ENCODE data around the gene ADRA2B. TPM values are rescaled to one million over a fixed set of nuclear protein-coding genes. Genes with fewer than 3 reads are reported as not detected.
A peak's percentile ranks its signal among the peaks of the same experiment; 100 is the strongest.

ADRA2B gene
- total and polyA plus RNA-seq, 9 donors, result 0.48 to 1.8 (median 1.0) TPM

DNA sequence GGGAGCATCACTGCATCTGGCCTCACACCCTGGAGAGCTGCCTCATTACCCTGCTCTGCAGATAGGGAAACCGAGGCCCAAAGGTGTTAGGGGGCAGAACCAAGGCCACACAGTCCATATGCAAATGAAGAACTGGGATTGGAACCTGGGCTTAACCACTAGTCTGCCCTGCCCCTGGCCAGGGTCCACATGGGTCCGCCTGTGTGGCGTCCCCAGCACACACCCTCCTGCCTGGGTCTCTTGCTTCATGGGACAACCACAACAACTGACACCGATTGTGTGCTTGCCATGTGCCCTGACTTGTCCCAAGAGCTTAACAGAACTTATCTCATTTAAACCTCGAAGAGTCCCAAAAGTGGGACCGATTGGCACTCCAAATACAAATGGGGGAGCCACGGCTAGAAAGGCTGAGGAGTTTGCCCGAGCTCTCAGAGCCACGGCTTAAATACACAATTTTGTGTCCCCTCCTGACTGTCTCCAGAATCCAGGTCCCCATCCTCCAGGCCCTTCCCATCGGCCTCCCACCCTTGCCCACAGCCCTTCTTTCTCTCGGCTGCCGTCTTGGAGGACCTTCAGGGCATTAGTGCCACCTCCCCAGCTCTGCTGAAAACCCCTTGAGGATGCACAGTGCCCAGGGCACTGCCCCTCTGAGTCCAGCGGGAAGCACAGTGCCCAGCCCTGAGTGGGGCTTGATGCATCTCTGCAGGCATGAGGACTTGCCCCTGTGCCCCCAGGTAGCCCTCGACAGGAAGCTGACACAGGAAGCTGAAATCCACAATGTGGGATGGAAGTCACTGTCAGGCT is 34.6 kb upstream of the ADRA2B start:
- Histone ChIP-seq H3K27me3 (no peaks in the 10 kb centered on the region), H3K4me1 (ENCODE audit: insufficient read depth) (no peaks in the 10 kb centered on the region), H3K27ac (no peak overlapping the region), H3K4me3 (no peak overlapping the region), H3K9me3 (no peaks in the 10 kb centered on the region), H3K36me3 (no peaks in the 10 kb centered on the region)
- intact Hi-C loops (cut with DNase I), result no loop called here
- DNase-seq, result no peak
- TF ChIP-seq POLR2A (IDR thresholded peaks at IDR 0.05) (no peak), EP300 (IDR thresholded peaks at IDR 0.05) (no peak)
- TF ChIP-seq, protein P1, sequence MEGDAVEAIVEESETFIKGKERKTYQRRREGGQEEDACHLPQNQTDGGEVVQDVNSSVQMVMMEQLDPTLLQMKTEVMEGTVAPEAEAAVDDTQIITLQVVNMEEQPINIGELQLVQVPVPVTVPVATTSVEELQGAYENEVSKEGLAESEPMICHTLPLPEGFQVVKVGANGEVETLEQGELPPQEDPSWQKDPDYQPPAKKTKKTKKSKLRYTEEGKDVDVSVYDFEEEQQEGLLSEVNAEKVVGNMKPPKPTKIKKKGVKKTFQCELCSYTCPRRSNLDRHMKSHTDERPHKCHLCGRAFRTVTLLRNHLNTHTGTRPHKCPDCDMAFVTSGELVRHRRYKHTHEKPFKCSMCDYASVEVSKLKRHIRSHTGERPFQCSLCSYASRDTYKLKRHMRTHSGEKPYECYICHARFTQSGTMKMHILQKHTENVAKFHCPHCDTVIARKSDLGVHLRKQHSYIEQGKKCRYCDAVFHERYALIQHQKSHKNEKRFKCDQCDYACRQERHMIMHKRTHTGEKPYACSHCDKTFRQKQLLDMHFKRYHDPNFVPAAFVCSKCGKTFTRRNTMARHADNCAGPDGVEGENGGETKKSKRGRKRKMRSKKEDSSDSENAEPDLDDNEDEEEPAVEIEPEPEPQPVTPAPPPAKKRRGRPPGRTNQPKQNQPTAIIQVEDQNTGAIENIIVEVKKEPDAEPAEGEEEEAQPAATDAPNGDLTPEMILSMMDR (IDR thresholded peaks at IDR 0.05), result no peak
- 91 to 94% (median 92%) methylated on average over 13 to 14 of the region's 14 CpGs for WGBS, 3 donors

- Histone ChIP-seq H3K4me3 (no peak overlapping the region), H3K27ac (no peak overlapping the region), H3K4me1 (ENCODE audit: insufficient read depth) (no peaks in the 10 kb centered on the region), H3K9me3 (no peaks in the 10 kb centered on the region), H3K36me3 (no peaks in the 10 kb centered on the region), H3K27me3 (no peaks in the 10 kb centered on the region)
- DNase-seq, result no peak
- TF ChIP-seq, protein P1 (IDR thresholded peaks at IDR 0.05), result no peak
- no peak for TF ChIP-seq POLR2A (IDR thresholded peaks at IDR 0.05)
- no peak for TF ChIP-seq EP300 (IDR thresholded peaks at IDR 0.05)
- WGBS, 3 donors, result 88 to 93% (median 92%) methylated on average over 6 of the region's 6 CpGs
- intact Hi-C loops (cut with DNase I), result no loop called here
Measured at GRCh38 chr2:96150007-96150640, 33.8 kb upstream of the ADRA2B start.

DNA sequence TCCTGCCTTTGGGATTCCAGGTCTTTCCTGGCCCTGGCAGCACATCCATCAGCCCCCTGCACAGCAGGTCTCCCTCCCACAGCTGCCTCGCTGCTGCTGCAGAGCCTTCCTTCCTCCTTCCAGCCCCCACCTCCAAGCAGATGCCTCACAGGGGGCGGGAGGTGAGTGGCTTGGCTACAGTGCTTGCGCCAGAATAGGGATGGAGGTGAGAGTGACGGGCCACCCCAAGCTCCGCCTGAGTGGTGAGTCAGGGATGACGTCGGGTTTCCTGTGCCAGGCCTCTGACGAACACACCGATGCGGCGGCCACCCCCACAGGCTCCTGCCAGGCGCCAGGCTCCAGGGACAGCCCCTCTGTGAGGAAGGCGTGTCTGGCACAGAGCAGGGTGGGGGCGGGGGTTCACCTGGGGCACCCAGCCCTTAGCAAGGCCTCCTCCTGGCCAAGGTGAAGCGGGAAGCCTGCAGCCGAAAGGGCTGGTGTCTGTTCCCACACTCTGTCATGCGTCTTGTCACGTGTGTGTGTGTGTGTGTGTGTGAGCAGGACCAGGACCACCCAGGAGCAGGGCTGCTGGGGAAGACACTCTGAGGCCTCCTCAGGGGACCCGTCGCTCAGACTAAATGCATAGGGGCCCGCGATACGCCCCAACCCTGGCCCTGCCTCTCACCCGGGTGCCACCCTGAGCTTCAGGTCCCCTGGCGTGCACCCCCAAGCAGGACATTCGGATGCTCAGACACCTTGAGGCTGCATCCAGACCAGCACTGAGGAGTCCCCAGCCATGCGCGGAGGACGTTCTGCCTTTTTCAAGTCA is 32.2 kb upstream of the ADRA2B start:
- peaks cover 6% of the 10 kb centered on the region for H3K4me1 ChIP-seq (ENCODE audit: insufficient read depth)
- TF ChIP-seq, protein P1 (IDR thresholded peaks at IDR 0.05), result no peak
- TF ChIP-seq EP300 (IDR thresholded peaks at IDR 0.05), result no peak
- no peak for TF ChIP-seq POLR2A (IDR thresholded peaks at IDR 0.05)
- no peaks in the 10 kb centered on the region for H3K9me3 ChIP-seq
- H3K27ac ChIP-seq, result no peak overlapping the region
- intact Hi-C loops (cut with DNase I), result loop anchor here in 2 of 4 donors (5.0 to 10.0 kb wide), 2 partner anchors 109 to 116 kb away; partner anchors contain the start of genes CIAO1 (in 1 of the 2) and TMEM127 (in 1 of the 2)
- 63 to 65% (median 64%) methylated on average over 23 to 29 of the region's 29 CpGs for WGBS, 3 donors
- no peak overlapping the region for H3K4me3 ChIP-seq
- no peaks in the 10 kb centered on the region for H3K27me3 ChIP-seq
- no peaks in the 10 kb centered on the region for H3K36me3 ChIP-seq
- peak; percentile 53 to 74 (median 60) for DNase-seq

DNA sequence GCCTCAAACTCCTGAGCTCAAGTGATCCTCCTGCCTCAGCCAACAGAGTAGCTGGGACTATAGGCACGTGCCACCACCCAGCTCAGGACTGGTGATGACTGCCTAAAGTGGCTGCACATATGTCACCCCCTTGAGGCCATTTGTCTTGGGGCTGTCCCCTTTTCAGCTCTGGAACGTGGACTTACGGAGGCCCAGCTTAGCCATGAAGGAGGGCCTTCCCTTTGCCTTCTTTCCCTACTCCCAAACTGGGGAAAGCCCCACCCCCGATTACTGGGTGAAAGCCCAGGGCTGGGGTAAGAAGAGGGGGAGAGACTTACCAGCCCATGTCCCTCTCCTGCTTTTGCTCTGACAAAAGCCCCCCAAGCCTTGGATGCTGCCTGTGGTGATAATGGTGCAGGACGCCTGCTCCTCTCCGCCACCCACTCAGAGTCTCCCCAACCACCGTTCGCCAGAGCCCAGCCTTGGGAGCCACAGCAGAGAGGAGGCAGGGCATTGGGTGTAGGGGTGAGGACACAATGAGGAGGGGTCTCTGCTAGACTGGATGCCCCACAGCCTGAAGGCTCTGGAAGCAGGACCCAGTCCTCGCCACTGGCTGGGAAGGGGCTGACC is 31.3 kb upstream of the ADRA2B start:
- Histone ChIP-seq H3K27me3 (no peaks in the 10 kb centered on the region), H3K4me3 (no peak overlapping the region), H3K4me1 (ENCODE audit: insufficient read depth) (peaks cover 6% of the 10 kb centered on the region), H3K27ac (no peak overlapping the region), H3K36me3 (no peaks in the 10 kb centered on the region), H3K9me3 (no peaks in the 10 kb centered on the region)
- TF ChIP-seq POLR2A (IDR thresholded peaks at IDR 0.05), result no peak
- intact Hi-C loops (cut with DNase I), result loop anchor here in 2 of 4 donors (5.0 to 10.0 kb wide), 2 partner anchors 110 to 117 kb away; partner anchors contain the start of genes CIAO1 (in 1 of the 2) and TMEM127 (in 1 of the 2)
- 75 to 83% (median 80%) methylated on average over 9 of the region's 9 CpGs for WGBS, 3 donors
- DNase-seq, result peak in 3 of 5 donors; percentile 8 to 33 (median 9)
